Activated CD4-positive, CD25-positive, alpha-beta regulatory T cell treated with anti-CD3 and anti-CD28 coated beads, Interleukin-2, amount 50 U/mL, for 72 hours (primary cell): Measurements from ENCODE around the gene ZNRF4.
"Not testable (repeated sequence)": the region's sequence is repeated elsewhere in the genome, so short reads cannot be mapped to it uniquely, and the experiment has no call there.

Experiments
- DNase-seq: peaks from one replicate; pipeline ENCODE4 v3.0.0; 2021

Gene ZNRF4

DNA sequence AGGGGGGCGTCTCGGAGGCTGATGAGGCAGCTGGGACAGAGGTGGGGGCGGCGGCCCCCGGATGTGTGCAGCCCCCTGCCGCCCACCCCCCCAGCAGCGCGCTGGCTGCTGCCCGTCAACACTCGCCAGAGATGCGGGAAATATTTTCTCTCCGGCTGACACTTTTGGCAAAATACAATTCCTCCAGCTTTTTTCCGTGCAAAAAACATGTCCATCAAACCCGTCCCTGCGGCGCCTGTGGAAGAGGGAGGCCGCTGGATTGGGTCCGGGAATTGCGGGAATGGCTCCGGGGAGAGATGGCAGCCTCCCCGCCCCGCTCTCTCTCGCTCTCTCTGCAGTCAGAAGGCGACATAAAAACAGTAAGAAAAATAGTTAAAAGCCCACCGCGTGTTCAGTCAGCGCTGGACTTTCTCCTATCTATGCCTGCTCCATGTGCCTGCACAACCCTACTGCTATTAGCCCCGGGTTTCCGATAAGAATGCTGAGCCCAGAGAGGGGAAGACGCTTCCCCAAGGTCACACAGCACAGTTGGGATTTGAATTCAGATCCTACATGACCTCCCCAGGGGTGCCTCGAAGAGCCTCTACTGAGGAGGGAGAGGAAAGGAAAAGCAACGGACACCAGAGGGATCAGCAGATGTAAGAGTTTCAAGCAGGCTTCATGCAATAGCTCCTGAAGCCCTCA is 23.2 kb downstream of the ZNRF4 start:
- DNase-seq: no peak

DNA sequence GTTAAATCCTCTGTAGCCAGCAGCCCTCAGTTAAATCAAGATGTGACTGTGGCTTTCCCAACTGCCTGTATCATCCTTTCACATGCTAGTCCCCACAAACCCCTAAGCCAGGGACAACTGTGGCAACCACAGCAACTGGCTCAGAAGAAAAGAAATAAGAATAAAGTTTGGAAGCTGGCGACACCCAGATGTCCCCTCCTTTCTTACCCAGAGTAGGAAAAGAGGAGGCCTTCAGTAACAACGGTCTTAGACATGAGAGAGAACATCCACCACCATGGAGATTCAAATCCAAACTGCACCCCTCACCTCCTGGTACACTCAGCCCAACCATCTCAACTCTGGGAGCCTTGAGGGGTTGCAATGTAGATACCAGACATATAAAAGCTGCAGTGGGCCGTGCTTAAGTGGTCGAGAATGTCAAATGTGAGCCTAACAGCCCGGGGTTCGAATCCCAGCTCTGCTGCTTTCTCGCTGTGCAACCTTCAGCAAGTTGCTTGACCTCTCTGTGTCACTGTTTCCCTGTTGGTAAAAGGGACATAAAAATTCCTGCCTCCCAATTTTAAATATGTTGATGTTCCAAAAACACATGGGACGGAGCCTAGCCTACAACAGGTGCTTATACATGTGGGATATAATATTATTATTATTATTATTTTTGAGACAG is 23.8 kb downstream of the ZNRF4 start:
- no peak for DNase-seq

DNA sequence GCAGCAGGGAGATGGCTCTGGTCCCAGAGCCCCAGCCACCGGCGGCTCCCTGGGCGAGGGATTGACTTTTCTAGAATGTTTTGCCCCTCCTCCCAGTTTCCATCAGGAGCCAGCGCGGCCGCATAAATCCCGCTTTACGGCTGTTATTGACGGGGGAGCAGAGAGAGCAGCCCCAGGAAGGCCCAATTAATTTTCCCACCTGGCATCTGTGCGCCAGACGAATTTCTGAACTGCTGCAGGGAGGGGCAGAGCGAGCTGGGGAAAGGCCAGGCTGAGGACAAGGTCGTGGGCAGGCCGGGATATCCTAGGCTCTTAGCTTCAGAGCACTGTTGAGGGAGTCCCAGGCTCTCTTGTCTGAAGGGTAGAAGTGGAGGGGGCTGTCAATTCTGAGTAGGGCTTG is 24.7 kb downstream of the ZNRF4 start:
- DNase-seq: no peak

DNA sequence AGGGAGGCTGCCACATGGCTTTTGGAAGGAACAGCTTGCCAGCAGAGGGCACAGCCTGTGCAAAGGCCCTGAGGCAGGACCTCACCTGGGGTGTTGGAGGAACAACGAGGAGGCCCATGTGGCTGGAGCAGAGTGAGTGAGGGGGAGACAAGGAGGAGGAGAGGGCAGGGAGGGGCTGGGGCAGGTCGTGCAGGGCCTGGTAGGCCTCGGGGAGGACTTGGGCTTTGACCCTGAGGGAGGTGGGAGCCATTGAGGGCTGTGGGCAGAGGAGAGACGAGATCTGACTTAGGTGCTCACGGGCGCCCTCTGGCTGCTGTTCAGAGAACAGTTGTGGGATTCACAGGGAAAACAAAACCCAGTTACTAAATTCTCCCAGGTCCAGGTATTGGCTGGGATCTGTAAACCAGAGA is 25.2 kb downstream of the ZNRF4 start:
- peak; percentile 53 for DNase-seq

DNA sequence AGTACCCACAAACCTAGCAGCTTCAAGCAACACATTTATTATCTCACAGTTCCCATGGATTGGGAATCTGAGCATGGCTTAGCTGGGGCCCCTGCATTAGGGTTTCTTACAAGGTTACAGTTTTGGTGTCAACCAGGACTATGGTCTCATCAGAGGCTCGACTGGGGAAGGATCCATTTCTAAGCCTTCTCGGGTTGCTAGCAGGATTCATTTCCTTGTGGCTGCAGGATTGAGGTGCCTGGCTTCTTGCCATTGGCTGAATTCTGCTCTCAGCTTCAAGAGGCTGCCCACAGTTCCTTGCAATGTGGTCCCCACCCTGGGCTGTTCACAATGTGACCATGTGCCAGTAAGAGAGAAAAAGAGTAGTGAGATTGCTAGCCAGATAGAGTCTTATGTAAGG is 26.7 kb downstream of the ZNRF4 start:
- DNase-seq: no peak

DNA sequence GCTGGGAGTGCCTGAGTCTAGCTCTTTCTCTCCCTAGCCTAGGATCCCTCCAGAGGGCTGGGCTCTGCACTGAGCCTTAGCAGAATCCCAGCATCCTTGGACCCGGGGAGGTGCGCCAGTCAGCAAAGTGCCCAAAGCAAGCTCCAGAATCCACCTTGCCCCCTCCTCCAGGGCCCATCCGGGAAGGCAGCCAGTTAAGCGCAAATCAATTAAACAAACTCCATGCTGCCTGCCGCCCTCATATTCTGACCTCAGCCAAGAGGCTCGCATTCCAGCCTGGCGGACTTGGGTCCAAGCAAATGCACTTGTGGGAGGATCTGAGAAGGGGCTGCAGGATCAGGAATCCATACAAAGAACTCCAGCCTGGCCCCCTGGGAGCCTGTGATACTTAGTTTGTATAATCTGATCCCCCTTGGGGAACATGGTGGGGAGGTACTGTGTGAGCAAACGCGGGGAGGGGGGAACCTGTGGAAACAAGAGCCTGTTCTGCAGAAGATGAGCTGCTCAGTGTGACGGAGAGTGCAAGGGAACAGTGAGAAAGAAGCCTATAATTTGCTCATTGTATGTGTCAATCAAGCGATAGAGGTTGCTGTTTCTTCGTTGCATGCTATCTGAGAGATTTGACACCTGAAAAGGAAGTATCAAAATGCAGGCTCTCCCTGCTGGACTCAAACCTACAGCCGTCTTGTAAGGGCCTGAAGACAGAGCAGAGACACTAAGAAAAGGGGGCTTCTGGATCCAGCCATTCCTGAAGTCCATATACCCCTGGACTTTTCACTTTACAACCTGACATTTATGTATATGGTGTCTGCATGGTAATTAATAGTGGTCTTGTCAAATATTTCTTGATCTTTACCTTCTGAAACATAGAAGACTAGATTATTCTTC is 29.4 kb downstream of the ZNRF4 start:
- no peak for DNase-seq

DNA sequence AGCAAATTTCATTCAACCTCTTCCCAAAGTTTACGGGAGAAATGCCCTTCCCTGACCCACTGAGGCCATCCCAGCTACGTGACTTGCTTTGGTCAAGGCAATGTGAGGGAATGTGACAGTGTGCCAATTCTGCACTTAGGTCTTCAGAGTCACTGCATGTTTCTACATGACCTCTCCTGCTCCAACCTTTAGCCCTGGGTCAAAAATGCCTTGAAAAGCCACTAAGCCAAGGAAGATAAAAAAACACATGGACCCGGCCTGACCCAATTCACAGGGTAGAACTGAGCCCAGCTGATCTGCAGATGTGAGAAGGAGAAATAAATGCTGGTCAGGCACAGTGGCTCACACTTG is 30.0 kb downstream of the ZNRF4 start:
- no peak for DNase-seq

DNA sequence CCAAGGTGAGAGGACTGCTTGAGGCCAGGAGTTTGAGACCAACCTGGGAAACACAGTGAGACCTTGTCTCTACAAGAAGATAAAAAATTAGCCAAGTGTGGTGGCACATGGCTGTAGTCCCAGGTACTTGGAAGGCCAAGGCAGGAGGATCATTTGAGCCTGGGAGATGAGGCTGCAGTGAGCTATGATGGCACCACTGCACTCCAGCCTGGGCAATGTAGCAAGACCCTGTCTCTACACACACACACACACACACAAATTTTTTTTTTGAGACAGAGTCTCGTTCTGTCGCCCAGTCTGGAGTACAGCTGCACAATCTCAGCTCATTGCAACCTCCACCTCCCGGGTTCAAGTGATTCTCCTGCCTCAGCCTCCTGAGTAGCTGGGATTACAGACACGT is 30.4 kb downstream of the ZNRF4 start:
- not testable (repeated sequence) for DNase-seq

DNA sequence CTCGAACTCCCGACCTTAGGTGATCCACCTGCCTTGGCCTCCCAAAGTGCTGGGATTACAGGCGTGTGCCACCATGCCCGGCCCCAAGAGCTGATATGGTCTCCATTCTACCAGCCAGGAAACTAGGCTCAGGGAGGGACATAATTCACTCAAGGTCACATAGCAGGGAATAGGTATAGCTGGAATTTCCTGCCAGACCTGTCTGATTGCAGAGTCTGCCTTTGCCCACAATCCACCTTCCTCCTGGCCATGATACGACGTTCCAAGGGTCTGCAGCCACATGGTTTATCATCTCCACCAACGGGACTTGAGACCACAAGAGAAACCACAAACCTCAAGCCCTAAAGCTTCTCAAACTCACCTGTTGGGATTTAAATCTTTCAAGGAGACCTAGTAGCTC is 32.0 kb downstream of the ZNRF4 start:
- DNase-seq: no peak

DNA sequence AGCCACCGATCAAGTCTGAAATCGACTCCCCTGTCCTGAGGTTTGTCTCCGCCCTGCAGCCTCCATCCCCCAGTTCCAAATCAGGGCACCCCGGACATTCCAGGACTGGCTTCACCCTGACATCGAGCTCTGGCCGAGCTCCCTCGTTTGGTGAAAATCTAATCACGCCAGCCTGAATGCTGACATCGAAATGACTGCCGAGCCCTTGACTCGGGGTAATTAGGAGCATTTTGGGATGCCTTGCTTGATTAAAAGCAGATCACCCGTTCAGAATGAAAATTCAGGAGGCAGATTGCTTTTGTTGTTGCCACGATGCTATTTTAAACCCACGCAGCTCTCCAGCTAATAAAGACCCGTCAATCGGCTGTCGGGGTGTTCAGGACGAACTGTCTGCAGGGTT is 34.3 kb downstream of the ZNRF4 start:
- no peak for DNase-seq

DNA sequence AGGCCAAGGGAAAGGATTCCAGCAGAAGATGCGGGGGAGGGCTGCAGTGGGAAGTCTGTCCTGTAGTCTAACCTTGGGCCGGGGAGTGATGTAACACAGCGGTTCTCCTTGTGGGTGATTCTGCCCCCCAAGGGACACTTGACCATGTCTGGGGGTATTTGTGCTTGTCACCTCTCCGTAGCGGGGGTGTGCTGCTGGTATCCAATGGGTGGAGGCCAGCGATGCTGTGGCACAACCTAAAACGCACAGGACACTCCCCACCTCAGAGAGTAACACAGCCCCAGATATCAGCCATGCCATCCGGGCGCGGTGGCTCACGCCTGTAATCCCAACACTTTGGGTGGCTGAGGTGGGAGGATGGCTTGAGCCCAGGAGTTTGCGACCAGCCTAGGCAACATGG is 36.3 kb downstream of the ZNRF4 start:
- DNase-seq: no peak

DNA sequence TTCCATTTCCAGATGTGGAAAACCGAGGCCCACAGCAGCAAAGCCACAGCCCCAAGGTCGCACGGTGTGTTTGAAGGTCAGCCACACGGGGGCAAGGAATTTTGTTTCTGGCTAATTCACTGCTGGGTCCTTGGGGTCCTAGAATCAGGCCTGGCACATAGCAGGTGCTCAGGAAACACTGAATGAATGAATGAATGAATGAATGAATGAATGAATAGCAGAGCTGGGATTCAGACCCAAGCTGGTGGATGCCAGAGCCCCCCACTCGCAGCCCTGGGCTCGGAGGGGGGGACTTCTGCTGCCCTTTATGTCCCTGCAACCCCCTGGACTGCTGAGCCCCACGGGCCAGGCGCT is 37.0 kb downstream of the ZNRF4 start:
- no peak for DNase-seq

DNA sequence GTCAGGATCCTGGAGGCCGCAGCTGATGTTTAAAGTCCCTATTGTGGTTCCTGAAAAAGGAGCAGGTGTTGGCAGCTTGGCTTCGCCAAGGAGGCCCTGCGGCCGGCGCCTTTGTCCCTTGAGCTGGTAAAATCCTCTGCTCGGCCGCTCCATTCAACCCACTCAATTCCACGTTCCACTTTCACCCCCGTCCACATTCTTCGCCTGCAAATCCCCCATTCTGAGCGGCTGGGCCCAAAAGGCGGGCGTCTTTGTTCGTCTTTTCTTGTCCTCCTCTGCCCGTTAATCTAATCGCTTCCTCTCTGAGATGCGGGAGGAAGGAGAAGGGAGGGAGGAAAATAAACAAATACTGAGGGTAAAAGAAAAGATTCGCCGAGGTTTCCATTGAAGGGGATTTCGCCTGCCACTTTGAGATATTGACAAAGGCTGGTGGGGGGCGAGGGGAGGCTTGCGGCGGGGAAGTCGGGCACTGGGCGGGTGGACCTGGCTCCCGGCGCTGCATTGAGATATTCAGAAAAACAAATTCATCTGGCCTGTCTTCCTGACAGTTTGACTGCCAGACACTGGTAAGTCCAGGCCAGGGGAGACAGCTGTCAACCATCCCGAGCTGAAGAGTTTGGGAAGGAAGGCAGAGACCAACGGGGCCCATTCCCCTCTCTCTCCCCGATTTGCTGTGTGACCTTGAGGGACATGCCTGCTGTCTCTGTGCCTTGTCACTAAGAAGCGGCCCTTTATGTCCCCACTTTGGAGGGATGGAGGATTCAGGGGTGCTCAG is 37.6 kb downstream of the ZNRF4 start:
- DNase-seq: no peak

DNA sequence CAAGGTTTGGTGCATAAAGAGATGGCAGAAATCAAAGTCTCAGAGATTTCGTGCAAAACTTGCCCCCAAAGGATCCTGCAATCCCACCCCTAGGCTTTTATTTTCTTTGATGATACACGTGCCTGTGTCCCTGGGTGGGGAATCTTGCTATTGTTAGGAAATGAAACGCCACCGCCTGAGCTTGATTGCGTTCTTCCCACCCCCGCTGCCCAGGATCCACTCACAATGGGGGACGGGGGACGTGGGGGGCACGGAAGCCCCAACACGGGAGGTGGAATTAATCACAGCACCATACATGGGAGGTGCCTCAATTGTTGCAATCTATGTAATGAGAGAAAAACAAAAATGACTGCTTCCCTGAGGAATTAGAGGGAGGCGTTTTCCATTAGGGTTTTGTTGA is 39.6 kb downstream of the ZNRF4 start:
- DNase-seq: no peak

DNA sequence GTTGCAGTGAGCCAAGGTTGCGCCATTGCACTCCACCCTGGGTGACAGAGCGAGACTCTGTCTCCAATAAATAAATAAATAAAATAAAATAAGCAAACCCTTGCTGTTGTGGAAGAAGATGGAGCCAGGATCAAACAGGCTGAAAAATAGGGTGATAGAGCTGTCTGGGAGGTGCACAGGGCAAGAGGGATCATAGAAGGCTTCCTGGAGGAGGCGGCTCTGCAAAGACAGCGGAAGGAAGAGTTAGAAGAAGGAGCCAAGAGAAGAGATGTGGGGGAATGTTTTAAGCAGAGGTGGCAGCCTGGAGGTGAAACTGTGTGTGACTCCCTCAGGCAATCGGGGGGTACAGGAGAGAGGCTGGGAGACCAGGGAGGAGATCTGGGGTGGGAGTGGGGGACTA is 40.6 kb downstream of the ZNRF4 start:
- DNase-seq: no peak

DNA sequence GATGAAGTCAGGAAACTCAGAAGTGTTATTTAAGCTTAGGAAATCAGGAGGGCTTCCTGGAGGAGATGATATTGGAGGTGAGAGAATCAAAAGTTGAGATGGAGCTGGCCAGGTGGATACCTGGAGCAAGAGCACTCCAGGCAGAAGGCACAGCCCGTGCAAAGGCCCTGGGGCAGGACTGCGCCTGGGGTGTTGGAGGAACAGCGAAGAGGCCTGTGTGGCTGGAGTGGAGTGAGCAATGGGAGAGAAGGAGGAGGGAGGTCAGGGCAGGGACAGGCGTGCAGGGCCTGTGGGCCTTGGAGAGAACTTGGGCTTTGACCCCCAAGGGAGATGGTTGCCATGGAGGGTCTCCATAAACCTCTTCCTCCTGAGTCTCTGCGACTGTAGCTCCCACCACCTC is 42.1 kb downstream of the ZNRF4 start:
- no peak for DNase-seq

DNA sequence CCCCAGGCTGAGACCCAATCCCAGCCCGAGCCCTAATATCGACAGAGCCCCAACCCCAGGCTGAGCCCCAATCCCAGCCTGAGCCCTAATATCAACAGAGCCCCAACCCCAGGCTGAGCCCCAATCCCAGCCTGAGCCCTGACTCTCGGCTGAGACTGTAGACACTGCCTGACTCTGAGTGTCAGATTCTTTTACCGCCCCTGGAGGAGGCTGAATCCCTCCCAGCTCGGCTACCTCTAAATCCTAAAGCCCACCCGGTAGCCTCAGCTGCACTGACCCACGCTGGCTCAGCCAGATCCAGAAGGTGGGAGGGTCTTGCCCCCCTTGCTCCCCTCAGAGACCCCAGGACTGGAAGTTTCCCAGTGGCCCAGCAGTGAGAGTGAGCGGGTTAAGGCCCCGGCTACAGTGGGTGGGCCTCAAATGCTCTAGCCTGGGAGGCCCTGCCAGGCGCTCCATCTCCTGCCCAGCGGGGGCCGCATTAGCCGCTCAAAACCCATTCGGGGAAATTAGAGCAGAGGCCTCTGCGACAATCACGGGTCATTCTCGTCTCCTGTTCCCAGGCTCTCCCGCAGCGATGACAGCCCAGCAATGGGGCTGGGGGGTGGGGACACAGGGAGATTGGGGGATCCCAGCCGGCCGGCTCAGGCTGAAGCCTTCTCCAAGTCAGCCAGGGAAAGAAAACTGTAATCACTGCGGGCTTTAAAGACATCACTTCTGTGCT is 43.8 kb downstream of the ZNRF4 start:
- DNase-seq: no peak

DNA sequence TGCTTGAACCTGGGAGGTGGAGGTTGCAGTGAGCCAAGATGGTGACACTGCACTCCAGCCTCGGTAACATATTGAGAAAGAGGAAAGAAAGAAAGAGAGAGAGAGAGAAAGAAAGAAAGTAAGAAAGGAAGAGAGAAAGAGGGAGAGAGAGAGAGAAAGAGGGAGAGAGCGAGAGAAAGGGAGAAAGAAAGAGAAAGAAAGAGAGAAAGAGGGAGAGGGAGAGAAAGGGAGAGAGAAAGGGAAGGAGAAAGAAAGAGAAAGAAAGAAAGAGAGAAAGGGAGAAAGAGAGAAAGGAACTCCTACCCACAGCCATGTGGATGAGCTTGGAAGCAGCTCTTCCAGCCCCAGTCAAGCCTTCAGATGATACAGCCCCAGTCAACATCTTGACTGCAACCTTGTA is 46.7 kb downstream of the ZNRF4 start:
- no peak for DNase-seq

DNA sequence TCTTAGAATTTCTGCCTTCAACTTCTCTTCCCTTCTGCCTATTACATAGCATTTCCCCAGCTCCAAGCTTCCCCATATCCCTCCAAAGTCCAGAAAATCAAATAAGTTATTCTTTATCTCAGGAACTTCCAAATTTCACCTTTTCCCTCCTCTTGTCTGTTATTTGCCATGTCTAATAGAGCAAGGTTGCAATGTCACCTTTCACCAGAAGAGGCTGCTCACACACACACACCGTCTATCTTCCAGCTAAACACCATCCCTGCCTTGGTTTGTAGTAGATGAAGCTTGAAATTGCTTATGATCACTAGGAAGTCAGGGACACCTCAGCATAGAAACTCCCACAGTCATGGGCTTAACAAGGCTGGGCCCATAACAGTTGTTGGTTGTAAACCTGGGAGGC is 48.4 kb downstream of the ZNRF4 start:
- no peak for DNase-seq

DNA sequence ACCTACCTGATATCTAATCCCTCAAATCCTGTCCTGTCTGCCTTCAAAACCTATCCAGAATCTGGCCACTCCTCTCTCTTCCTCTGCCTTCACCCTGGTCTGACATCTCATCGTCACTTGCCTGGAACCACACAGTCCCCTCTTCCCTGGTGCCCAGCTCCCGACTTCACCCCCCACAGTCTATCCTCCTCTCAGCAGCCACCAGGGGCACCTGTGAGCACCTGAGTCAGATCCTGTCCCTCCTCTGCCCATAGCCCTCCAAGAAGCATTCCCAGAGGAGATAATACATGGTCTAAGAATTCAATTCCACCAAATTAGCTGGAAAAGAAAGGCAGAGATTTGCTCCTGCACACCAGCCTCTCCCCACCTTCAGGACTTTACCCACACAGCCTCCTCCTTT is 48.9 kb downstream of the ZNRF4 start:
- DNase-seq: no peak
